ENCODE measurements around the gene L3MBTL4. TPM values are rescaled to one million over a fixed set of nuclear protein-coding genes. Genes with fewer than 3 reads are reported as not detected.

L3MBTL4 gene
- total and polyA plus RNA-seq, 7 donors = 1.2 to 5.7 (median 3.4) TPM

GRCh38 chr18:5943514-5943913 is 471.2 kb downstream of the L3MBTL4 start:
- no peak overlapping the region for H3K4me3 ChIP-seq
- no peaks in the 10 kb centered on the region for H3K4me1 ChIP-seq
- no peak for TF ChIP-seq CTCF (IDR thresholded peaks at IDR 0.05)
- 46 to 61% methylated on average over 5 of the region's 5 CpGs for WGBS, 2 donors
- intact Hi-C loops (cut with DNase I) = no loop called here
- no peak overlapping the region for H3K27ac ChIP-seq
- H3K36me3 ChIP-seq = no peaks in the 10 kb centered on the region
- no peaks in the 10 kb centered on the region for H3K9me3 ChIP-seq
- DNase-seq = no peak
- peaks cover 0 to 2% (median 0%) of the 10 kb centered on the region in 3 donors for H3K27me3 ChIP-seq

- Histone ChIP-seq H3K9me3 (no peaks in the 10 kb centered on the region), H3K36me3 (no peaks in the 10 kb centered on the region), H3K4me1 (no peaks in the 10 kb centered on the region), H3K4me3 (no peak overlapping the region), H3K27me3 (peaks cover 0 to 2% (median 0%) of the 10 kb centered on the region in 3 donors), H3K27ac (no peak overlapping the region)
- 59 to 71% methylated on average over 6 of the region's 6 CpGs for WGBS, 2 donors
- TF ChIP-seq CTCF (IDR thresholded peaks at IDR 0.05) = no peak
- no peak for TF ChIP-seq EP300 (IDR thresholded peaks at IDR 0.05)
- no peak for TF ChIP-seq POLR2AphosphoS5 (IDR thresholded peaks at IDR 0.05)
- TF ChIP-seq POLR2A (IDR thresholded peaks at IDR 0.05) = no peak
- DNase-seq = no peak
- intact Hi-C loops (cut with DNase I) = no loop called here
These were observed 472.1 kb downstream of the L3MBTL4 start for GRCh38 chr18:5942591-5942990.

- Histone ChIP-seq H3K9me3 (no peaks in the 10 kb centered on the region), H3K4me3 (no peak overlapping the region), H3K36me3 (no peaks in the 10 kb centered on the region), H3K4me1 (no peaks in the 10 kb centered on the region), H3K27ac (no peak overlapping the region), H3K27me3 (peaks cover 0 to 2% (median 0%) of the 10 kb centered on the region in 3 donors)
- 54 to 70% methylated on average over 3 of the region's 3 CpGs for WGBS, 2 donors
- TF ChIP-seq CTCF (IDR thresholded peaks at IDR 0.05) (no peak), EP300 (IDR thresholded peaks at IDR 0.05) (no peak), POLR2AphosphoS5 (IDR thresholded peaks at IDR 0.05) (no peak), POLR2A (IDR thresholded peaks at IDR 0.05) (no peak)
- intact Hi-C loops (cut with DNase I) = no loop called here
- DNase-seq = no peak
These were observed 472.8 kb downstream of the L3MBTL4 start for GRCh38 chr18:5941890-5942289.

- TF ChIP-seq EP300 (IDR thresholded peaks at IDR 0.05) (no peak), CTCF (IDR thresholded peaks at IDR 0.05) (no peak), POLR2A (IDR thresholded peaks at IDR 0.05) (no peak), POLR2AphosphoS5 (IDR thresholded peaks at IDR 0.05) (no peak)
- H3K36me3 ChIP-seq = no peaks in the 10 kb centered on the region
- H3K4me1 ChIP-seq = no peaks in the 10 kb centered on the region
- no peak for DNase-seq
- H3K4me3 ChIP-seq = no peak overlapping the region
- WGBS, 2 donors = 81 to 85% methylated on average over 7 of the region's 7 CpGs
- no peak overlapping the region for H3K27ac ChIP-seq
- intact Hi-C loops (cut with DNase I) = no loop called here
- H3K9me3 ChIP-seq = no peaks in the 10 kb centered on the region
- peaks cover 0 to 2% (median 0%) of the 10 kb centered on the region in 3 donors for H3K27me3 ChIP-seq
These were observed 474.7 kb downstream of the L3MBTL4 start for GRCh38 chr18:5939801-5940667.

All from sigmoid colon (tissue), 7 donors.